ENCODE measurements around the gene TMC4.

- TF ChIP-seq, protein P1, sequence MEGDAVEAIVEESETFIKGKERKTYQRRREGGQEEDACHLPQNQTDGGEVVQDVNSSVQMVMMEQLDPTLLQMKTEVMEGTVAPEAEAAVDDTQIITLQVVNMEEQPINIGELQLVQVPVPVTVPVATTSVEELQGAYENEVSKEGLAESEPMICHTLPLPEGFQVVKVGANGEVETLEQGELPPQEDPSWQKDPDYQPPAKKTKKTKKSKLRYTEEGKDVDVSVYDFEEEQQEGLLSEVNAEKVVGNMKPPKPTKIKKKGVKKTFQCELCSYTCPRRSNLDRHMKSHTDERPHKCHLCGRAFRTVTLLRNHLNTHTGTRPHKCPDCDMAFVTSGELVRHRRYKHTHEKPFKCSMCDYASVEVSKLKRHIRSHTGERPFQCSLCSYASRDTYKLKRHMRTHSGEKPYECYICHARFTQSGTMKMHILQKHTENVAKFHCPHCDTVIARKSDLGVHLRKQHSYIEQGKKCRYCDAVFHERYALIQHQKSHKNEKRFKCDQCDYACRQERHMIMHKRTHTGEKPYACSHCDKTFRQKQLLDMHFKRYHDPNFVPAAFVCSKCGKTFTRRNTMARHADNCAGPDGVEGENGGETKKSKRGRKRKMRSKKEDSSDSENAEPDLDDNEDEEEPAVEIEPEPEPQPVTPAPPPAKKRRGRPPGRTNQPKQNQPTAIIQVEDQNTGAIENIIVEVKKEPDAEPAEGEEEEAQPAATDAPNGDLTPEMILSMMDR (IDR thresholded peaks at IDR 0.05) = no peak
- TF ChIP-seq POLR2A (IDR thresholded peaks at IDR 0.05) = no peak
These were observed 12.1 kb downstream of the TMC4 start for GRCh38 chr19:54160854-54161253.

Measured in Peyer's patch (tissue), 4 donors.